HG03064 (cell line): ENCODE data around the gene ZRANB1.

Experiments used
- ATAC-seq: cut with Tn5 transposase; IDR thresholded peaks from one replicate; pipeline ENCODE4 v1.9.1; 2021; ENCODE audit warnings: low read depth; ENCODE audit not compliant: unreplicated experiment

Gene ZRANB1

GRCh38 chr10:124993345-124993708 is 51.4 kb downstream of the ZRANB1 start:
- no peak for ATAC-seq

GRCh38 chr10:124993736-124994451 is 52.0 kb downstream of the ZRANB1 start:
- ATAC-seq = no peak

GRCh38 chr10:124994573-124995473 is 52.9 kb downstream of the ZRANB1 start:
- ATAC-seq = no peak

- no peak for ATAC-seq
Observed at GRCh38 chr10:124995605-124996004, 53.7 kb downstream of the ZRANB1 start.

GRCh38 chr10:124996127-124996853 is 54.4 kb downstream of the ZRANB1 start:
- ATAC-seq = no peak

- no peak for ATAC-seq
Observed at GRCh38 chr10:124996854-124997215, 54.9 kb downstream of the ZRANB1 start.

GRCh38 chr10:124997306-124997705 is 55.4 kb downstream of the ZRANB1 start:
- ATAC-seq = no peak

- ATAC-seq = no peak
Observed at GRCh38 chr10:124997771-124998623, 56.1 kb downstream of the ZRANB1 start.

- ATAC-seq = no peak
Observed at GRCh38 chr10:124998624-124999291, 56.8 kb downstream of the ZRANB1 start.

GRCh38 chr10:124999433-125000365 is 57.8 kb downstream of the ZRANB1 start:
- ATAC-seq = no peak

- ATAC-seq = no peak
Observed at GRCh38 chr10:125000366-125001312, 58.7 kb downstream of the ZRANB1 start.

GRCh38 chr10:125001313-125002046 is 59.6 kb downstream of the ZRANB1 start:
- no peak for ATAC-seq

GRCh38 chr10:125002047-125002422 is 60.1 kb downstream of the ZRANB1 start:
- ATAC-seq = no peak

- ATAC-seq = no peak
Observed at GRCh38 chr10:125002423-125003145, 60.7 kb downstream of the ZRANB1 start.

GRCh38 chr10:125003146-125003900 is 61.4 kb downstream of the ZRANB1 start:
- no peak for ATAC-seq
